Endothelial cell of umbilical vein (primary cell): ENCODE measurements around the gene NUP107. TPM values are rescaled to one million over a fixed set of nuclear protein-coding genes. Genes with fewer than 3 reads are reported as not detected.

Experiments used
- BruUV-seq: library from RNA; stranded (reverse); fragments of 400-500 nt; replicated peaks from 2 replicates; lab custom pipeline; 2021; lab: Mats Ljungman, UMichigan
- CTCF ChIA-PET: fragments of 300-600, 350-600 bp; sonication (Branson Sonifier 250); formaldehyde crosslinking; loops from one replicate; lab custom pipeline; 2021; ENCODE audit warnings: antibody characterized with exemption, inconsistent platforms; lab: Charles Lee
- POLR2A ChIA-PET: fragments of 300-600, 350-600 bp; sonication (Branson Sonifier 250); formaldehyde crosslinking; loops from one replicate; lab custom pipeline; 2021; ENCODE audit warnings: antibody characterized with exemption, inconsistent platforms; lab: Charles Lee
- DNase-seq: peaks from one replicate; pipeline ENCODE4 v3.0.0-alpha.2; 2011; ENCODE audit warnings: low read depth, low spot score
- FAIRE-seq: peaks from 2 replicates; lab custom pipeline; 2011; peaks lifted over from hg19 to GRCh38; lab: Jason Lieb, UNC
- H2AFZ ChIP-seq: 2 replicates; pipeline ENCODE4 v1.6.0; 2012; ENCODE audit warnings: low read depth, low read length, control low read depth, inconsistent platforms
- H3K27ac ChIP-seq: 2 replicates; pipeline ENCODE4 v1.5.1; 2011; ENCODE audit warnings: low read depth, mild to moderate bottlenecking, control low read depth, low read length, moderate library complexity; ENCODE audit not compliant: insufficient read depth
- H3K27me3 ChIP-seq, 2 experiments: 2 replicates each; pipeline versions ENCODE4 v1.6.0 to v1.6.1; 2011; ENCODE audit warnings: low read length in 2 of 2, mixed read lengths in 1 of 2; ENCODE audit not compliant: control insufficient read depth in 2 of 2, insufficient read depth in 2 of 2
- H3K36me3 ChIP-seq, 2 experiments: 2 replicates in 1 of 2; 3 replicates in 1 of 2; pipeline ENCODE4 v1.5.1; 2011; ENCODE audit warnings: low read length in 2 of 2, mild to moderate bottlenecking in 1 of 2, moderate library complexity in 1 of 2; ENCODE audit not compliant: control insufficient read depth in 2 of 2, insufficient read depth in 2 of 2; ENCODE audit errors: extremely low read depth in 1 of 2
- H3K4me1 ChIP-seq: 3 replicates; pipeline ENCODE4 v1.5.1; 2011; ENCODE audit warnings: mild to moderate bottlenecking, low read length; ENCODE audit not compliant: control insufficient read depth, insufficient read depth; ENCODE audit errors: extremely low read depth
- H3K4me2 ChIP-seq: 2 replicates; pipeline ENCODE4 v1.6.1; 2011; ENCODE audit warnings: low read length, control low read depth, mixed read lengths; ENCODE audit not compliant: insufficient read depth
- H3K4me3 ChIP-seq, 3 experiments: fragments of 200-600 bp in 1 of 3; sonication (generic), shearing (Covaris generic) in 1 of 3; replicated peaks in 1 of 3; 2 replicates each; pipeline ENCODE4 v1.5.1; 2011 to 2016; ENCODE audit warnings: control low read depth in 3 of 3, low read length in 3 of 3, mild to moderate bottlenecking in 2 of 3, inconsistent platforms in 1 of 3, low read depth in 1 of 3, moderate library complexity in 1 of 3; ENCODE audit not compliant: insufficient read depth in 1 of 3
- H3K79me2 ChIP-seq: 2 replicates; pipeline ENCODE4 v1.6.0; 2012; ENCODE audit warnings: low read length, inconsistent platforms; ENCODE audit not compliant: control insufficient read depth, insufficient read depth
- H3K9ac ChIP-seq: replicated peaks from 2 replicates; pipeline ENCODE3; 2011; ENCODE audit warnings: low read length, control low read depth; ENCODE audit not compliant: insufficient read depth; ENCODE audit errors: extremely low read depth
- H3K9me1 ChIP-seq: replicated peaks from 3 replicates; pipeline ENCODE4 v1.6.0; 2011; ENCODE audit warnings: mild to moderate bottlenecking, low read length; ENCODE audit not compliant: control insufficient read depth, insufficient read depth; ENCODE audit errors: extremely low read depth
- H3K9me3 ChIP-seq: replicated peaks from 2 replicates; pipeline ENCODE4 v1.5.1; 2012; ENCODE audit warnings: low read length, inconsistent platforms; ENCODE audit not compliant: control insufficient read depth, insufficient read depth
- H4K20me1 ChIP-seq: replicated peaks from 2 replicates; pipeline ENCODE3; 2011; ENCODE audit warnings: mild to moderate bottlenecking, low read length; ENCODE audit not compliant: control insufficient read depth, insufficient read depth; ENCODE audit errors: extremely low read depth
- EZH2 ChIP-seq: IDR thresholded peaks from 2 replicates; pipeline ENCODE4 v1.6.1; 2012; ENCODE audit warnings: borderline replicate concordance, low read depth, mild to moderate bottlenecking, moderate library complexity, low read length, inconsistent platforms; ENCODE audit not compliant: severe bottlenecking
- FOS ChIP-seq: IDR thresholded peaks from 2 replicates; pipeline ENCODE4 v1.6.1; 2011; ENCODE audit warnings: mild to moderate bottlenecking, low read length, moderate library complexity, borderline replicate concordance; ENCODE audit not compliant: insufficient read depth
- GATA2 ChIP-seq: IDR thresholded peaks from 2 replicates; pipeline ENCODE4 v1.7.0; 2011; ENCODE audit warnings: low read depth, mild to moderate bottlenecking, moderate library complexity, mixed read lengths, low read length; ENCODE audit not compliant: insufficient read length, insufficient read depth
- JUN ChIP-seq: IDR thresholded peaks from 2 replicates; pipeline ENCODE4 v1.6.1; 2011; ENCODE audit warnings: borderline replicate concordance, low read depth; ENCODE audit not compliant: insufficient read length, insufficient read depth
- MYC ChIP-seq: IDR thresholded peaks from one replicate; pipeline ENCODE4 v1.6.1; 2011; ENCODE audit warnings: mild to moderate bottlenecking, low read depth, low read length
- POLR2A ChIP-seq: IDR thresholded peaks from 2 replicates; pipeline ENCODE4 v1.6.1; 2012; ENCODE audit warnings: low read depth, mild to moderate bottlenecking, control low read depth, low read length
- POLR2AphosphoS5 ChIP-seq: IDR thresholded peaks from 2 replicates; pipeline ENCODE4 v1.6.1; 2012; ENCODE audit warnings: low read depth, mild to moderate bottlenecking, control low read depth, low read length, moderate library complexity; ENCODE audit not compliant: insufficient read depth
- dilution Hi-C: fragments of 300-500 bp; cut with MboI; formaldehyde crosslinking; loops from one replicate; pipeline ENCODE4 v1.15.0; 2019; ENCODE audit warnings: low sequenced_read_pairs; ENCODE audit not compliant: extremely low pct_ligation_motif_present
- intact Hi-C: fragments of 100-400 bp; cut with micrococcal nuclease; formaldehyde crosslinking; loops from one replicate; pipeline ENCODE4 v1.10.0; 2022
- polyA plus RNA-seq, 4 experiments: library from polyadenylated mRNA; depleted of rRNA in 3 of 4; stranded (reverse) in 3 of 4; unstranded in 1 of 4; fragments of >200 nt; gene quantifications; 2 replicates each; pipeline versions ENCODE4 v1.2.1 to v1.2.3, GENCODE V29; 2011 to 2012; ENCODE audit warnings: missing spikeins in 1 of 4
- total RNA-seq: library from RNA; stranded (reverse); gene quantifications from 2 replicates; pipeline ENCODE4 v1.2.3, GENCODE V29; 2021
- TF ChIP-seq, protein P1 (sequence below): IDR thresholded peaks from 2 replicates; pipeline ENCODE4 v1.6.1; 2011; ENCODE audit not compliant: insufficient read depth, insufficient read length
- TF ChIP-seq, protein P2 (sequence below), 2 donors: IDR thresholded peaks; 1 replicate in 1 of 2; 2 replicates in 1 of 2; pipeline ENCODE4 v1.5.1; 2011; ENCODE audit warnings: low read length in 2 of 2, mild to moderate bottlenecking in 2 of 2, moderate library complexity in 2 of 2, control low read depth in 1 of 2, inconsistent platforms in 1 of 2, low read depth in 1 of 2; ENCODE audit not compliant: insufficient read depth in 1 of 2; ENCODE audit errors: extremely low read depth in 1 of 2

NUP107 gene
- total and polyA plus RNA-seq, 2 donors (not counting 3 experiments of a cell fraction or from before 2014, with no cell fraction given) = 24.0 to 78.7 TPM

DNA sequence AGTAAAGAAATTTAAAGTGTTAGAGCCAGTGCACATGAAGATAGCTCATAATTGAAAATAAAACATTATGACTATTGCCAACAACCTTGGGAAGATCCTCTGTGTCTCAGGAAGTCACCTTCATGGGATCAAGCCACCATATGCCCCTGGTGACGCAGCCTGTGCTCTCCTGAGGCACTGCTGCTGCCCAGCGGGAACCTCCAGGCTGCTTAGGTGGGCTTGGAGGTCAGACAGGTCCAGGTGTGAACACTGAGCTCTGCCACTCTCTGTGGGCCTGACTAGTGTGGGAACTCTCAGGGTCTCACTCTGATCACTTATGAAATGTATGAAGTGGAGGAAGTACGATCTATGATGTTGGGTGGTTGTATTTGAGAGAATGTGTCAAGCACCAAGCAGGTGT, 75.9 kb downstream of the NUP107 start:
- no TSS peak for BruUV-seq
- TF ChIP-seq FOS = no peak
- TF ChIP-seq, protein P1, sequence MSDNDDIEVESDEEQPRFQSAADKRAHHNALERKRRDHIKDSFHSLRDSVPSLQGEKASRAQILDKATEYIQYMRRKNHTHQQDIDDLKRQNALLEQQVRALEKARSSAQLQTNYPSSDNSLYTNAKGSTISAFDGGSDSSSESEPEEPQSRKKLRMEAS = no peak
- TF ChIP-seq GATA2 = no peak
- no peak for TF ChIP-seq POLR2A
- no peak for TF ChIP-seq POLR2AphosphoS5
- no peak for TF ChIP-seq EZH2
- no peak for TF ChIP-seq MYC
- TF ChIP-seq JUN = no peak
- TF ChIP-seq, protein P2, sequence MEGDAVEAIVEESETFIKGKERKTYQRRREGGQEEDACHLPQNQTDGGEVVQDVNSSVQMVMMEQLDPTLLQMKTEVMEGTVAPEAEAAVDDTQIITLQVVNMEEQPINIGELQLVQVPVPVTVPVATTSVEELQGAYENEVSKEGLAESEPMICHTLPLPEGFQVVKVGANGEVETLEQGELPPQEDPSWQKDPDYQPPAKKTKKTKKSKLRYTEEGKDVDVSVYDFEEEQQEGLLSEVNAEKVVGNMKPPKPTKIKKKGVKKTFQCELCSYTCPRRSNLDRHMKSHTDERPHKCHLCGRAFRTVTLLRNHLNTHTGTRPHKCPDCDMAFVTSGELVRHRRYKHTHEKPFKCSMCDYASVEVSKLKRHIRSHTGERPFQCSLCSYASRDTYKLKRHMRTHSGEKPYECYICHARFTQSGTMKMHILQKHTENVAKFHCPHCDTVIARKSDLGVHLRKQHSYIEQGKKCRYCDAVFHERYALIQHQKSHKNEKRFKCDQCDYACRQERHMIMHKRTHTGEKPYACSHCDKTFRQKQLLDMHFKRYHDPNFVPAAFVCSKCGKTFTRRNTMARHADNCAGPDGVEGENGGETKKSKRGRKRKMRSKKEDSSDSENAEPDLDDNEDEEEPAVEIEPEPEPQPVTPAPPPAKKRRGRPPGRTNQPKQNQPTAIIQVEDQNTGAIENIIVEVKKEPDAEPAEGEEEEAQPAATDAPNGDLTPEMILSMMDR (IDR thresholded peaks at IDR 0.05; ENCODE audit: extremely low read depth in 1 of 2, insufficient read depth in 1 of 2, low read depth in 1 of 2, low read length in 2 of 2) = no peak
- H3K4me2 ChIP-seq = no peak overlapping the region
- no peaks in the 10 kb centered on the region for H3K27me3 ChIP-seq
- DNase-seq (no peak), FAIRE-seq (no peak)
- intact Hi-C loops = no loop called here
- H2AFZ ChIP-seq = no peak overlapping the region
- H3K4me3 ChIP-seq = no peak overlapping the region
- dilution Hi-C loops = no loop called here
- no peaks in the 10 kb centered on the region for H4K20me1 ChIP-seq
- no peaks in the 10 kb centered on the region for H3K9me1 ChIP-seq
- ChIA-PET CTCF (interaction anchor here (0.9 kb wide), 1 partner anchor 22 kb away, joined by 3 read pairs; no protein-coding TSS in a partner anchor), POLR2A (no interaction called here)
- H3K27ac ChIP-seq = no peak overlapping the region
- no peak overlapping the region for H3K9ac ChIP-seq
- H3K4me1 ChIP-seq = no peaks in the 10 kb centered on the region
- no peaks in the 10 kb centered on the region for H3K36me3 ChIP-seq
- H3K9me3 ChIP-seq = no peaks in the 10 kb centered on the region
- no peaks in the 10 kb centered on the region for H3K79me2 ChIP-seq
